Glomerular endothelial cell (primary cell): Measurements from ENCODE around the gene PRICKLE1. TPM values are rescaled to one million over a fixed set of nuclear protein-coding genes. Genes with fewer than 3 reads are reported as not detected.

Experiments
- DNase-seq: peaks from one replicate; pipeline ENCODE4 v3.0.0-alpha.2; 2011; ENCODE audit warnings: low read depth, low spot score; ENCODE audit errors: extremely low read depth
- total RNA-seq: library from RNA; depleted of rRNA; stranded (reverse); fragments of >200 nt; gene quantifications from 2 replicates; pipeline ENCODE4 v1.2.3, GENCODE V29; 2015

PRICKLE1 gene
- total RNA-seq, 1 donor from 2014 or later, result 7.1 TPM

DNA sequence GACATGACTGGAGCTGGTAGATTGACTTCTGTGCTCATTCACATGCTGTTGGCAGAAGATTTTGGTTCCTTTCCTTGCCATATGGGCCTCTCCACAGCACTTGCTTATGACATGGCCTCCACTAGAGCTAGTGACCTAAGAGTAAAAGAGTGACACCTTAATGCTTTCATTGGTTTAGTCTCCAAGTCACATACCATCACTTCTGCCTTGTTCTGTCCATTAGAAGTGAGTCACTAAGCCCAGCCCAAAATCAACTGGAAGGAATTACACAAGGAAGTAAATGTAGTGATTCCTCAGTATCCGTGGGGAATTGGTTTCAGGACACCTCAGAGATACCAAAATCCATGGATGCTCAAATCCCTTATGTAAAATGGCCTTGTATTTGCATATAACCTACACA lies 182.2 kb downstream of the PRICKLE1 start:
- no peak for DNase-seq
